Parathyroid adenoma (tissue), 2 donors: ENCODE results near the gene DEPDC4.
A peak's percentile ranks its signal among the peaks of the same experiment; 100 is the strongest.
"Not testable (repeated sequence)": the region's sequence is repeated elsewhere in the genome, so short reads cannot be mapped to it uniquely, and the experiment has no call there.

Source experiments
- H2AFZ ChIP-seq: fragments of 300-600 bp; sonication (generic); one replicate; pipeline ENCODE4 v1.7.0; 2017; ENCODE audit warnings: antibody characterized with exemption, mild to moderate bottlenecking
- H3K27ac ChIP-seq: fragments of 300-600 bp; sonication (generic); one replicate; pipeline ENCODE4 v1.7.0; 2017
- H3K27me3 ChIP-seq: fragments of 300-600 bp; sonication (generic); one replicate; pipeline ENCODE4 v1.7.0; 2017; ENCODE audit warnings: low read length; ENCODE audit not compliant: control insufficient read depth, insufficient read depth
- H3K36me3 ChIP-seq: fragments of 300-600 bp; sonication (generic); one replicate; pipeline ENCODE4 v1.7.0; 2017; ENCODE audit warnings: low read length; ENCODE audit not compliant: control insufficient read depth, insufficient read depth
- H3K4me1 ChIP-seq: fragments of 300-600 bp; sonication (generic); one replicate; pipeline ENCODE4 v1.7.0; 2017; ENCODE audit warnings: control low read depth
- H3K4me2 ChIP-seq: fragments of 300-600 bp; sonication (generic); one replicate; pipeline ENCODE4 v1.7.0; 2017; ENCODE audit warnings: low read length
- H3K4me3 ChIP-seq: fragments of 300-600 bp; sonication (generic); one replicate; pipeline ENCODE4 v1.7.0; 2017; ENCODE audit warnings: low read depth, low read length
- H3K79me2 ChIP-seq: fragments of 300-600 bp; sonication (generic); one replicate; pipeline ENCODE4 v1.7.0; 2017; ENCODE audit warnings: control low read depth
- H3K9ac ChIP-seq: fragments of 300-600 bp; sonication (generic); one replicate; pipeline ENCODE4 v1.7.0; 2017; ENCODE audit warnings: mild to moderate bottlenecking
- H3K9me3 ChIP-seq: fragments of 300-600 bp; sonication (generic); one replicate; pipeline ENCODE4 v1.7.0; 2017; ENCODE audit warnings: low read length; ENCODE audit not compliant: control insufficient read depth
- CTCF ChIP-seq: fragments of 300-600 bp; sonication (generic); IDR thresholded peaks from one replicate; pipeline ENCODE4 v1.7.0; 2017; ENCODE audit warnings: antibody characterized with exemption, mild to moderate bottlenecking
- donor health status: primary hyperparathyroidism.

DEPDC4 gene

GRCh38 chr12:100265732-100266584, 921 bp downstream of the DEPDC4 start:
- peaks cover 7% of the 10 kb centered on the region for H3K4me1 ChIP-seq
- no peaks in the 10 kb centered on the region for H3K9me3 ChIP-seq
- peak overlapping the region; percentile 86 for H3K27ac ChIP-seq
- H3K27me3 ChIP-seq, result no peaks in the 10 kb centered on the region
- H2AFZ ChIP-seq, result peak overlapping the region; percentile 91
- no peak overlapping the region for H3K9ac ChIP-seq
- peak overlapping the region; percentile 89 for H3K4me3 ChIP-seq
- no peak for TF ChIP-seq CTCF
- peaks cover 7% of the 10 kb centered on the region for H3K79me2 ChIP-seq
- H3K4me2 ChIP-seq, result peak overlapping the region; percentile 51
- no peaks in the 10 kb centered on the region for H3K36me3 ChIP-seq

GRCh38 chr12:100265107-100265506, 1.8 kb downstream of the DEPDC4 start:
- H3K9ac ChIP-seq, H3K79me2 ChIP-seq, H3K4me3 ChIP-seq: not testable (repeated sequence)

GRCh38 chr12:100263131-100263530, 3.7 kb downstream of the DEPDC4 start:
- no peak overlapping the region for H2AFZ ChIP-seq
- H3K9ac ChIP-seq, result no peak overlapping the region
- no peaks in the 10 kb centered on the region for H3K27me3 ChIP-seq
- H3K36me3 ChIP-seq, result no peaks in the 10 kb centered on the region
- no peak overlapping the region for H3K4me3 ChIP-seq
- H3K4me2 ChIP-seq, result no peak overlapping the region
- H3K79me2 ChIP-seq, result no peaks in the 10 kb centered on the region
- H3K4me1 ChIP-seq, result no peaks in the 10 kb centered on the region
- no peak for TF ChIP-seq CTCF
- H3K27ac ChIP-seq, result no peak overlapping the region
- no peaks in the 10 kb centered on the region for H3K9me3 ChIP-seq

More at GRCh38 chr12:100265107-100265506, 1.8 kb downstream of the DEPDC4 start:
- H3K27ac ChIP-seq, H2AFZ ChIP-seq, H3K9me3 ChIP-seq, H3K4me2 ChIP-seq, H3K36me3 ChIP-seq, H3K4me1 ChIP-seq, H3K27me3 ChIP-seq: not testable (repeated sequence)

- Histone ChIP-seq H3K27ac (no peak overlapping the region), H3K4me1 (no peaks in the 10 kb centered on the region), H3K9ac (no peak overlapping the region), H3K79me2 (no peaks in the 10 kb centered on the region), H3K4me2 (no peak overlapping the region), H2AFZ (no peak overlapping the region), H3K36me3 (no peaks in the 10 kb centered on the region), H3K4me3 (no peak overlapping the region), H3K9me3 (no peaks in the 10 kb centered on the region), H3K27me3 (no peaks in the 10 kb centered on the region)
- TF ChIP-seq CTCF, result no peak
Observed at GRCh38 chr12:100258127-100258526, 8.8 kb downstream of the DEPDC4 start.

GRCh38 chr12:100254876-100255275, 12.0 kb downstream of the DEPDC4 start:
- H3K27ac ChIP-seq, result no peak overlapping the region
- no peaks in the 10 kb centered on the region for H3K27me3 ChIP-seq
- H3K9ac ChIP-seq, result no peak overlapping the region
- no peak for TF ChIP-seq CTCF
- no peaks in the 10 kb centered on the region for H3K9me3 ChIP-seq
- H3K36me3 ChIP-seq, result no peaks in the 10 kb centered on the region
- no peak overlapping the region for H3K4me2 ChIP-seq
- H3K4me1 ChIP-seq, result no peaks in the 10 kb centered on the region
- H3K4me3 ChIP-seq, result no peak overlapping the region
- H2AFZ ChIP-seq, result no peak overlapping the region
- no peaks in the 10 kb centered on the region for H3K79me2 ChIP-seq
